ENCODE data around the gene ENOSF1.
"Not testable (repeated sequence)": the region's sequence is repeated elsewhere in the genome, so short reads cannot be mapped to it uniquely, and the experiment has no call there.

The ENOSF1 gene

GRCh38 chr18:703213-703967 lies 9.0 kb downstream of the ENOSF1 start:
- no peak for DNase-seq

- DNase-seq = no peak
Observed at GRCh38 chr18:697800-698199, 14.6 kb downstream of the ENOSF1 start.

GRCh38 chr18:697012-697411 lies 15.4 kb downstream of the ENOSF1 start:
- DNase-seq = no peak

GRCh38 chr18:693466-694187 lies 18.8 kb downstream of the ENOSF1 start:
- no peak for DNase-seq

GRCh38 chr18:692824-693223 lies 19.6 kb downstream of the ENOSF1 start:
- no peak for DNase-seq

- DNase-seq = no peak
Observed at GRCh38 chr18:688323-688722, 24.1 kb downstream of the ENOSF1 start.

- no peak for DNase-seq
Observed at GRCh38 chr18:686339-687111, 25.9 kb downstream of the ENOSF1 start.

- no peak for DNase-seq
Observed at GRCh38 chr18:685438-685837, 27.0 kb downstream of the ENOSF1 start.

- DNase-seq = no peak
Observed at GRCh38 chr18:683531-683930, 28.9 kb downstream of the ENOSF1 start.

- DNase-seq = no peak
Observed at GRCh38 chr18:682833-683232, 29.6 kb downstream of the ENOSF1 start.

- not testable (repeated sequence) for DNase-seq
Observed at GRCh38 chr18:682416-682815, 30.0 kb downstream of the ENOSF1 start.

- DNase-seq = no peak
Observed at GRCh38 chr18:681985-682384, 30.4 kb downstream of the ENOSF1 start.

GRCh38 chr18:680392-680791 lies 32.0 kb downstream of the ENOSF1 start:
- DNase-seq = no peak

- no peak for DNase-seq
Observed at GRCh38 chr18:679516-679915, 32.9 kb downstream of the ENOSF1 start.

- DNase-seq = no peak
Observed at GRCh38 chr18:678482-679182, 33.8 kb downstream of the ENOSF1 start.

GRCh38 chr18:677951-678381 lies 34.5 kb downstream of the ENOSF1 start:
- no peak for DNase-seq

- no peak for DNase-seq
Observed at GRCh38 chr18:677145-677544, 35.3 kb downstream of the ENOSF1 start.

- DNase-seq = no peak
Observed at GRCh38 chr18:676736-677135, 35.7 kb downstream of the ENOSF1 start.

GRCh38 chr18:676069-676468 lies 36.4 kb downstream of the ENOSF1 start:
- no peak for DNase-seq

- DNase-seq = no peak
Observed at GRCh38 chr18:675307-675706, 37.1 kb downstream of the ENOSF1 start.

GRCh38 chr18:673769-674168 lies 38.7 kb downstream of the ENOSF1 start:
- DNase-seq = no peak

- DNase-seq = no peak
Observed at GRCh38 chr18:673317-673716, 39.1 kb downstream of the ENOSF1 start.

- no peak for DNase-seq
Observed at GRCh38 chr18:671405-671804, 41.0 kb downstream of the ENOSF1 start.
